Right lobe of liver (tissue), 4 donors: ENCODE measurements around the gene SMIM28.

Experiments
- CTCF ChIP-seq, 4 donors: fragments of 200-600 bp in 3 of 4; fragments of 450-650 bp in 1 of 4; IDR thresholded peaks; one replicate each; pipeline versions ENCODE4 v1.5.1 to v1.8.0; 2016 to 2022; ENCODE audit warnings: antibody characterized with exemption in 4 of 4, mild to moderate bottlenecking in 2 of 4
- POLR2A ChIP-seq: fragments of 450-650 bp; IDR thresholded peaks from one replicate; pipeline ENCODE4 v1.6.1; 2017; ENCODE audit warnings: antibody characterized with exemption, mild to moderate bottlenecking
- donor health status: DM: no; HTN: no; CAD: no.
- donor health status: DM: no; HTN: no; CAD: no.
- donor health status: DM: no; HTN: yes; CAD: no.

DNA sequence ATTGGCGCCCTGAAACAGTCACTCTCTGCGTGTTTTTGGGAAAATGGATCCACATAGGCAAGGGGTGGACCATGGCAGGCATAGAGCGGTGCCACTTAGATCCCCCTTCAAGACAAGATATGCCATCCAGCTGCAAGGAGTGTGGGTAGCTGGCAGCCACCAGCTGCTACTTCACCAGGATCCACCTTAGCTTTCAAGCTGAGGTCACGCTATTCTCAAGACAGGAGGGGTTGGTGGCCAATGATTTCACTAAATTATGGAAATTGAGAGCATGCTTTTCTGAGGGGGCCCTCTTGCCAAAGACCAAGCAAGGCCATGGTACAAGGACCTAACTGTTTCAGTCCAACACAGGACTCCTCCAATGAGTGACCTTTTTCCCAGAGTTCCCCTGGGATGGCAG is 42.7 kb downstream of the SMIM28 start:
- TF ChIP-seq CTCF (IDR thresholded peaks at IDR 0.05) (no peak), POLR2A (no peak)
